Peyer's patch (tissue), 4 donors: ENCODE data around the gene SACS.

ENCODE experiments used
- CTCF ChIP-seq, 6 experiments: fragments of 450-650 bp in 4 of 6; fragments of 200-600 bp in 2 of 6; sonication (generic) in 1 of 6; IDR thresholded peaks; one replicate each; pipeline ENCODE4 v1.5.1; 2017 to 2019; ENCODE audit warnings: antibody characterized with exemption in 6 of 6, mild to moderate bottlenecking in 3 of 6, moderate library complexity in 1 of 6
- POLR2A ChIP-seq, 2 donors: fragments of 450-650 bp; IDR thresholded peaks; one replicate each; pipeline ENCODE4 v1.5.1; 2017; ENCODE audit warnings: antibody characterized with exemption in 2 of 2, mild to moderate bottlenecking in 2 of 2, moderate library complexity in 2 of 2

GRCh38 chr13:23347601-23348000, 85.9 kb downstream of the SACS start:
- no peak for TF ChIP-seq CTCF (IDR thresholded peaks at IDR 0.05)
- no peak for TF ChIP-seq POLR2A (IDR thresholded peaks at IDR 0.05)
